ENCODE results near the gene CRIP1.

The CRIP1 gene

DNA sequence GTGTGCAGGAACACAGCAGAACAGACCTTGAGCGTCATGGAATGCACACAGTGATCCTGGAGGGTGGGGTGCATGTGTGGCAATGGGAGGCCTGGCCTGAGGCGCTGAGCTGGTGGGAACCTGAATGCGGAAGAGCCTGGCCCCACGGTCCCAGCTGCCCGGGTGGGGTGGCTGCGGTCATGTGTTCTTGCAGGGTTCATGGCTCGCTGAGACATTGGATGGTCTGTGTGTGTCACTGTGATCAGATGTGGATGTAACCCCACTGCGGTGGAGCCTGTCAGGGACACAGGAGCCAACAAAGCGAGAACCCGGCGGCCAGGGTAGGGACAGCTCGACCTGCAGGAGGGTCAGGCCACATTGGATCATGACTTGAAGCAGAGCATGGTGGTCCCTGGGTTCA lies 43.9 kb upstream of the CRIP1 start:
- no peaks in the 10 kb centered on the region for H4K20me1 ChIP-seq (ENCODE audit: insufficient read depth, low read length)
- H3K4me3 ChIP-seq (ENCODE audit: low read depth, low read length, poor library complexity, severe bottlenecking) = no peak overlapping the region
- peaks cover 44% of the 10 kb centered on the region for H3K36me3 ChIP-seq (ENCODE audit: insufficient read depth, low read length)
- no peaks in the 10 kb centered on the region for H3K9me2 ChIP-seq (ENCODE audit: low read depth, low read length)
- TF ChIP-seq EZH2 (IDR thresholded peaks at IDR 0.05; ENCODE audit: borderline replicate concordance, low read length) = no peak
- TF ChIP-seq, protein P1, sequence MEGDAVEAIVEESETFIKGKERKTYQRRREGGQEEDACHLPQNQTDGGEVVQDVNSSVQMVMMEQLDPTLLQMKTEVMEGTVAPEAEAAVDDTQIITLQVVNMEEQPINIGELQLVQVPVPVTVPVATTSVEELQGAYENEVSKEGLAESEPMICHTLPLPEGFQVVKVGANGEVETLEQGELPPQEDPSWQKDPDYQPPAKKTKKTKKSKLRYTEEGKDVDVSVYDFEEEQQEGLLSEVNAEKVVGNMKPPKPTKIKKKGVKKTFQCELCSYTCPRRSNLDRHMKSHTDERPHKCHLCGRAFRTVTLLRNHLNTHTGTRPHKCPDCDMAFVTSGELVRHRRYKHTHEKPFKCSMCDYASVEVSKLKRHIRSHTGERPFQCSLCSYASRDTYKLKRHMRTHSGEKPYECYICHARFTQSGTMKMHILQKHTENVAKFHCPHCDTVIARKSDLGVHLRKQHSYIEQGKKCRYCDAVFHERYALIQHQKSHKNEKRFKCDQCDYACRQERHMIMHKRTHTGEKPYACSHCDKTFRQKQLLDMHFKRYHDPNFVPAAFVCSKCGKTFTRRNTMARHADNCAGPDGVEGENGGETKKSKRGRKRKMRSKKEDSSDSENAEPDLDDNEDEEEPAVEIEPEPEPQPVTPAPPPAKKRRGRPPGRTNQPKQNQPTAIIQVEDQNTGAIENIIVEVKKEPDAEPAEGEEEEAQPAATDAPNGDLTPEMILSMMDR (IDR thresholded peaks at IDR 0.05; ENCODE audit: low read length) = no peak
- peaks cover 4% of the 10 kb centered on the region; the same call in 1 of the 2 replicates for H3K79me2 ChIP-seq (ENCODE audit: insufficient read depth, low read length)
- H3F3A ChIP-seq (ENCODE audit: insufficient read depth, low read length) = no peaks in the 10 kb centered on the region
- no peaks in the 10 kb centered on the region for H3K4me1 ChIP-seq (ENCODE audit: insufficient read depth, low read length, severe bottlenecking)
- no peak overlapping the region for H2AFZ ChIP-seq (ENCODE audit: low read length)
- no peaks in the 10 kb centered on the region for H3K27me3 ChIP-seq (ENCODE audit: insufficient read depth, low read length)
- H3K27ac ChIP-seq (ENCODE audit: low read depth, low read length, poor library complexity, severe bottlenecking) = no peak overlapping the region
- no peak overlapping the region for H3K9ac ChIP-seq (ENCODE audit: low read length)
- H3K9me3 ChIP-seq (ENCODE audit: low read length) = no peaks in the 10 kb centered on the region
- no peak overlapping the region for H3K4me2 ChIP-seq (ENCODE audit: low read length)

DNA sequence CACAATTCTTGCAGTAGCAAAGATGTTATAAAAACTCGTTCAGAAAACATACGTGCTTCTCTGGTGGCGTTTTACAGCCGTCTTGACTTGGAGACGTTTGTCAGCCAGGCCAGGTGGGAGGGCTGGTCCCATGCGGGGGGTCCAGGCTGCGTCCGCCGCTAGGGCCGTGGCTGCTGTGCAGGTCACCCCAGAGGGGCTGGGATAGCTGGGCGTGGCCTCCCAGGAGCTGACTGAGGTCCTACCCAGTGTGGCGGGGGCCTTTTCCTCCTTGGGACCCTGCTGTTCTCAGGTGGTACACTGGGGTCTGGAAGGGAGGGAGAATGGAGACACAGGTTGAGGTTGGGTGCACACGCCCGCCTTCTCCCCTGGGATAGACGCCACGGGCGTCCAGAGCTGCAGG lies 41.8 kb upstream of the CRIP1 start:
- Histone ChIP-seq H3K4me1 (ENCODE audit: insufficient read depth, low read length, severe bottlenecking) (no peaks in the 10 kb centered on the region), H4K20me1 (ENCODE audit: insufficient read depth, low read length) (no peaks in the 10 kb centered on the region), H3K36me3 (ENCODE audit: insufficient read depth, low read length) (peaks cover 40% of the 10 kb centered on the region)

DNA sequence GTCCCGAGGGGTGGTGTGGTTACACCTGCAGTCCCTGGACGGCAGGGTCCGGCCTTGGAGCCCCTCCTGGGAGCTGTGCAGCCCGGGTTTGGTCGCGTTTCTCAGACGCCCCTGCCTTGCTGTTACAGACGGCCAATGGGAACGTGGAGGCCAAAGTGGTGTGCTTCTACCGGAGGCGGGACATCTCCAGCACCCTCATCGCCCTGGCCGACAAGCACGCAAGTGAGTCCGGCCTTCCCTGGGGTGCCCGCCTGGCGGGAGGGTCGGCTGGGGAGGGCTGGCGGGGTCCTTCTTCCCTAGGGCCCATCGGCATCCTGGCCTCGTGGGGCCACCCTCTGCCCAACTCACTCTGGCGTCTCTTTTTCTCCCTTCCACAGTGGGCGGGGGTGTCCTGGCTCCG lies 41.4 kb upstream of the CRIP1 start:
- H3K9me3 ChIP-seq (ENCODE audit: low read length) = no peaks in the 10 kb centered on the region
- TF ChIP-seq, protein P1 (IDR thresholded peaks at IDR 0.05; ENCODE audit: low read length) = no peak
- TF ChIP-seq EZH2 (IDR thresholded peaks at IDR 0.05; ENCODE audit: borderline replicate concordance, low read length) = no peak
- H3K4me1 ChIP-seq (ENCODE audit: insufficient read depth, low read length, severe bottlenecking) = no peaks in the 10 kb centered on the region
- no peak overlapping the region for H3K4me2 ChIP-seq (ENCODE audit: low read length)
- no peaks in the 10 kb centered on the region for H4K20me1 ChIP-seq (ENCODE audit: insufficient read depth, low read length)
- H3K79me2 ChIP-seq (ENCODE audit: insufficient read depth, low read length) = no peaks in the 10 kb centered on the region
- no peak overlapping the region for H3K27ac ChIP-seq (ENCODE audit: low read depth, low read length, poor library complexity, severe bottlenecking)
- no peaks in the 10 kb centered on the region for H3K9me2 ChIP-seq (ENCODE audit: low read depth, low read length)
- H3F3A ChIP-seq (ENCODE audit: insufficient read depth, low read length) = no peaks in the 10 kb centered on the region
- H3K4me3 ChIP-seq (ENCODE audit: low read depth, low read length, poor library complexity, severe bottlenecking) = no peak overlapping the region
- no peaks in the 10 kb centered on the region for H3K27me3 ChIP-seq (ENCODE audit: insufficient read depth, low read length)
- H3K9ac ChIP-seq (ENCODE audit: low read length) = no peak overlapping the region
- peaks cover 40% of the 10 kb centered on the region for H3K36me3 ChIP-seq (ENCODE audit: insufficient read depth, low read length)
- H2AFZ ChIP-seq (ENCODE audit: low read length) = no peak overlapping the region

More for the DNA sequence above, 41.8 kb upstream of the CRIP1 start:
- Histone ChIP-seq H3K9ac (ENCODE audit: low read length) (no peak overlapping the region), H3K4me2 (ENCODE audit: low read length) (no peak overlapping the region), H3K27me3 (ENCODE audit: insufficient read depth, low read length) (no peaks in the 10 kb centered on the region), H2AFZ (ENCODE audit: low read length) (no peak overlapping the region), H3K4me3 (ENCODE audit: low read depth, low read length, poor library complexity, severe bottlenecking) (no peak overlapping the region), H3K27ac (ENCODE audit: low read depth, low read length, poor library complexity, severe bottlenecking) (no peak overlapping the region), H3K9me2 (ENCODE audit: low read depth, low read length) (no peaks in the 10 kb centered on the region), H3K79me2 (ENCODE audit: insufficient read depth, low read length) (no peaks in the 10 kb centered on the region), H3F3A (ENCODE audit: insufficient read depth, low read length) (no peaks in the 10 kb centered on the region), H3K9me3 (ENCODE audit: low read length) (no peaks in the 10 kb centered on the region)
- TF ChIP-seq EZH2 (IDR thresholded peaks at IDR 0.05; ENCODE audit: borderline replicate concordance, low read length) = no peak
- TF ChIP-seq, protein P1 (IDR thresholded peaks at IDR 0.05; ENCODE audit: low read length) = no peak
